HepG2 (cell line): ENCODE measurements around the gene SPOP. TPM values are rescaled to one million over a fixed set of nuclear protein-coding genes. Genes with fewer than 3 reads are reported as not detected.

Experiments
- CBX5 ChIP-seq: sonication (generic); formaldehyde crosslinking; IDR thresholded peaks from 2 replicates; pipeline ENCODE4 v1.4.0; 2020; ENCODE audit warnings: missing genetic modification reagents, borderline replicate concordance
- CHD2 ChIP-seq: IDR thresholded peaks from 2 replicates; pipeline ENCODE4 v1.6.1; 2011; ENCODE audit warnings: low read depth, low read length, improper control_type of control experiment
- DRAP1 ChIP-seq: IDR thresholded peaks from 2 replicates; pipeline ENCODE4 v1.6.1; 2016; ENCODE audit warnings: missing genetic modification reagents, missing compliant biosample characterization
- EP300 ChIP-seq, 3 experiments: sonication (generic) in 1 of 3; formaldehyde crosslinking in 1 of 3; IDR thresholded peaks; 2 replicates each; pipeline versions ENCODE4 v1.5.1 to v1.6.1; 2011 to 2020; ENCODE audit warnings: low read depth in 2 of 3, low read length in 2 of 3, borderline replicate concordance in 1 of 3, improper control_type of control experiment in 1 of 3, mild to moderate bottlenecking in 1 of 3, missing genetic modification reagents in 1 of 3, moderate library complexity in 1 of 3
- HNF1B ChIP-seq: sonication (generic); formaldehyde crosslinking; IDR thresholded peaks from 2 replicates; pipeline ENCODE4 v1.5.1; 2020; ENCODE audit warnings: mild to moderate bottlenecking, moderate library complexity, missing genetic modification reagents
- MIER3 ChIP-seq: IDR thresholded peaks from 2 replicates; pipeline ENCODE4 v1.6.1; 2016; ENCODE audit warnings: missing compliant biosample characterization, borderline replicate concordance
- MTA1 ChIP-seq: sonication (generic); formaldehyde crosslinking; IDR thresholded peaks from 2 replicates; pipeline ENCODE4 v1.4.0; 2020; ENCODE audit warnings: missing genetic modification reagents, mild to moderate bottlenecking, borderline replicate concordance
- NFIB ChIP-seq: sonication (generic); formaldehyde crosslinking; IDR thresholded peaks from 2 replicates; pipeline ENCODE4 v1.9.0; 2021; ENCODE audit warnings: missing genetic modification reagents, mild to moderate bottlenecking, borderline replicate concordance
- NPAS2 ChIP-seq: sonication (generic); formaldehyde crosslinking; IDR thresholded peaks from 2 replicates; pipeline ENCODE4 v1.8.0; 2022; ENCODE audit warnings: mild to moderate bottlenecking, missing genetic modification reagents, borderline replicate concordance
- NR0B2 ChIP-seq: sonication (generic); formaldehyde crosslinking; IDR thresholded peaks from 2 replicates; pipeline ENCODE4 v1.4.0; 2020; ENCODE audit warnings: mild to moderate bottlenecking, missing genetic modification reagents
- SATB2 ChIP-seq: sonication (generic); formaldehyde crosslinking; IDR thresholded peaks from 2 replicates; pipeline ENCODE4 v1.5.0; 2020; ENCODE audit warnings: missing genetic modification reagents
- SMAD1 ChIP-seq: sonication (generic); formaldehyde crosslinking; IDR thresholded peaks from 2 replicates; pipeline ENCODE4 v1.4.0; 2020; ENCODE audit warnings: missing genetic modification reagents, low read depth, mild to moderate bottlenecking, borderline replicate concordance
- STAT5B ChIP-seq: sonication (generic); formaldehyde crosslinking; IDR thresholded peaks from 2 replicates; pipeline ENCODE4 v1.4.0; 2020; ENCODE audit warnings: missing genetic modification reagents
- THRA ChIP-seq: sonication (generic); formaldehyde crosslinking; IDR thresholded peaks from 2 replicates; pipeline ENCODE4 v1.4.0; 2020; ENCODE audit warnings: missing genetic modification reagents, borderline replicate concordance
- ZBTB39 ChIP-seq: sonication (generic); formaldehyde crosslinking; IDR thresholded peaks from 2 replicates; pipeline ENCODE4 v1.5.0; 2020; ENCODE audit warnings: missing genetic modification reagents
- ZIK1 ChIP-seq: sonication (generic); formaldehyde crosslinking; IDR thresholded peaks from 2 replicates; pipeline ENCODE4 v1.5.0; 2020; ENCODE audit warnings: mild to moderate bottlenecking, low read depth, missing genetic modification reagents, borderline replicate concordance
- ZKSCAN8 ChIP-seq: IDR thresholded peaks from 2 replicates; pipeline ENCODE4 v1.6.1; 2016; ENCODE audit warnings: borderline replicate concordance, missing genetic modification reagents, missing compliant biosample characterization
- ZNF484 ChIP-seq: sonication (generic); formaldehyde crosslinking; IDR thresholded peaks from 2 replicates; pipeline ENCODE4 v1.5.1; 2020; ENCODE audit warnings: mild to moderate bottlenecking, low read depth, missing genetic modification reagents, borderline replicate concordance
- ZNF496 ChIP-seq: sonication (generic); formaldehyde crosslinking; IDR thresholded peaks from 2 replicates; pipeline ENCODE4 v1.8.1; 2023; ENCODE audit warnings: mild to moderate bottlenecking, moderate library complexity, missing genetic modification reagents; ENCODE audit not compliant: insufficient replicate concordance
- ZNF713 ChIP-seq: sonication (generic); formaldehyde crosslinking; IDR thresholded peaks from 2 replicates; pipeline ENCODE4 v1.4.0; 2020; ENCODE audit warnings: mild to moderate bottlenecking, missing genetic modification reagents
- ZNF749 ChIP-seq: sonication (generic); formaldehyde crosslinking; IDR thresholded peaks from 2 replicates; pipeline ENCODE4 v1.8.0; 2022; ENCODE audit warnings: mild to moderate bottlenecking, missing genetic modification reagents, moderate library complexity, borderline replicate concordance
- ZNF850 ChIP-seq: sonication (generic); formaldehyde crosslinking; conservative IDR thresholded peaks from 2 replicates; pipeline ENCODE4 v1.9.0; 2021; ENCODE audit warnings: mild to moderate bottlenecking, missing genetic modification reagents
- polyA plus RNA-seq, 8 experiments: library from polyadenylated mRNA; depleted of rRNA in 3 of 8; stranded (reverse) in 7 of 8; unstranded in 1 of 8; fragments of >200 nt; fragmentation: Illumina TruSeq in 4 of 8; extraction: Trizol in 4 of 8; gene quantifications; 2 replicates each; pipeline versions ENCODE4 v1.2.1 to v1.2.3, GENCODE V29; 2011 to 2016; ENCODE audit warnings: low read depth in 4 of 8, missing spikeins in 1 of 8, mixed read lengths in 1 of 8; ENCODE audit not compliant: insufficient read depth in 1 of 8
- total RNA-seq, 5 experiments: library from RNA; depleted of rRNA; stranded (reverse); fragments of >200 nt; fragmentation: Illumina TruSeq; extraction: Trizol; gene quantifications; 2 replicates each; pipeline ENCODE4 v1.2.3, GENCODE V29; 2016; ENCODE audit warnings: low read depth in 1 of 5

Gene SPOP
- total and polyA plus RNA-seq, 2 of the 13 experiments (the other 11 are each of a cell fraction or from before 2014, with no cell fraction given) = 52.8 to 60.8 TPM

- TF ChIP-seq NPAS2 (CRISPR knock-in tag) (no peak), ZIK1 (CRISPR knock-in tag) (no peak), NR0B2 (CRISPR knock-in tag) (no peak), ZNF713 (CRISPR knock-in tag) (peak; percentile 84; the same call in 1 of the 2 replicates), NFIB (CRISPR knock-in tag) (no peak), SATB2 (no peak), ZNF850 (CRISPR knock-in tag) (0 out of 2 replicates have a peak, but pooled peaks have one; percentile 41), CHD2 (no peak), EP300 (IDR thresholded peaks at IDR 0.05; ENCODE audit: low read depth in 2 of 2, low read length in 2 of 2) (no peak), EP300 (CRISPR knock-in tag; IDR thresholded peaks at IDR 0.05; ENCODE audit: borderline replicate concordance) (peak; percentile 25; the same call in 1 of the 2 replicates), CBX5 (CRISPR knock-in tag) (peak; percentile 86), ZNF496 (CRISPR knock-in tag) (no peak), STAT5B (CRISPR knock-in tag) (0 out of 2 replicates have a peak, but pooled peaks have one; percentile 67), DRAP1 (no peak; the same call in none of the 2 replicates), ZBTB39 (no peak), SMAD1 (CRISPR knock-in tag) (peak; percentile 100), ZNF484 (CRISPR knock-in tag) (no peak), ZNF749 (no peak), HNF1B (peak; percentile 91; the same call in 1 of the 2 replicates), THRA (peak; percentile 70), MTA1 (no peak; the same call in 1 of the 2 replicates), MIER3 (CRISPR knock-in tag) (peak; percentile 79; the same call in 1 of the 2 replicates), ZKSCAN8 (CRISPR knock-in tag) (peak; percentile 42; the same call in 1 of the 2 replicates)
Measured at GRCh38 chr17:49556223-49556943, 121.5 kb downstream of the SPOP start (continued).
